Stimulated activated CD8-positive, alpha-beta memory T cell treated with anti-CD3 and anti-CD28 coated beads, Interleukin-15, amount 100 ng/mL, for 4 hours (primary cell): Measurements from ENCODE around the gene XXYLT1.
"Not testable (repeated sequence)": the region's sequence is repeated elsewhere in the genome, so short reads cannot be mapped to it uniquely, and the experiment has no call there.

ENCODE experiments used
- DNase-seq, 2 donors: peaks; one replicate each; pipeline ENCODE4 v3.0.0-alpha.2; 2020; ENCODE audit warnings: low read depth in 2 of 2

The XXYLT1 gene

GRCh38 chr3:195250473-195251251, 20.3 kb downstream of the XXYLT1 start:
- no peak for DNase-seq

GRCh38 chr3:195249858-195250464, 21.0 kb downstream of the XXYLT1 start:
- DNase-seq = no peak

- no peak for DNase-seq
These were observed 21.7 kb downstream of the XXYLT1 start for GRCh38 chr3:195249057-195249770.

- DNase-seq = no peak
These were observed 22.7 kb downstream of the XXYLT1 start for GRCh38 chr3:195248281-195248680.

- no peak for DNase-seq
These were observed 23.1 kb downstream of the XXYLT1 start for GRCh38 chr3:195247863-195248189.

GRCh38 chr3:195247086-195247862, 23.7 kb downstream of the XXYLT1 start:
- DNase-seq = no peak

- no peak for DNase-seq
These were observed 24.4 kb downstream of the XXYLT1 start for GRCh38 chr3:195246581-195246995.

- DNase-seq = no peak
These were observed 25.4 kb downstream of the XXYLT1 start for GRCh38 chr3:195245531-195245951.

GRCh38 chr3:195241592-195242355, 29.2 kb downstream of the XXYLT1 start:
- DNase-seq = no peak

GRCh38 chr3:195240939-195241338, 30.0 kb downstream of the XXYLT1 start:
- DNase-seq = no peak

GRCh38 chr3:195240171-195240701, 30.7 kb downstream of the XXYLT1 start:
- DNase-seq = no peak

- DNase-seq = no peak
These were observed 31.8 kb downstream of the XXYLT1 start for GRCh38 chr3:195239121-195239520.

- DNase-seq = no peak
These were observed 32.3 kb downstream of the XXYLT1 start for GRCh38 chr3:195238586-195239118.

GRCh38 chr3:195238081-195238571, 32.8 kb downstream of the XXYLT1 start:
- DNase-seq = no peak

- no peak for DNase-seq
These were observed 34.0 kb downstream of the XXYLT1 start for GRCh38 chr3:195236801-195237570.

GRCh38 chr3:195236076-195236798, 34.7 kb downstream of the XXYLT1 start:
- DNase-seq = no peak

- DNase-seq = no peak
These were observed 40.7 kb downstream of the XXYLT1 start for GRCh38 chr3:195230244-195230643.

GRCh38 chr3:195228886-195229285, 42.1 kb downstream of the XXYLT1 start:
- DNase-seq = not testable (repeated sequence)

GRCh38 chr3:195227871-195228270, 43.1 kb downstream of the XXYLT1 start:
- no peak for DNase-seq
